ENCODE data around the gene TRAP1.
"Not testable (repeated sequence)": the region's sequence is repeated elsewhere in the genome, so short reads cannot be mapped to it uniquely, and the experiment has no call there.

TRAP1 gene

DNA sequence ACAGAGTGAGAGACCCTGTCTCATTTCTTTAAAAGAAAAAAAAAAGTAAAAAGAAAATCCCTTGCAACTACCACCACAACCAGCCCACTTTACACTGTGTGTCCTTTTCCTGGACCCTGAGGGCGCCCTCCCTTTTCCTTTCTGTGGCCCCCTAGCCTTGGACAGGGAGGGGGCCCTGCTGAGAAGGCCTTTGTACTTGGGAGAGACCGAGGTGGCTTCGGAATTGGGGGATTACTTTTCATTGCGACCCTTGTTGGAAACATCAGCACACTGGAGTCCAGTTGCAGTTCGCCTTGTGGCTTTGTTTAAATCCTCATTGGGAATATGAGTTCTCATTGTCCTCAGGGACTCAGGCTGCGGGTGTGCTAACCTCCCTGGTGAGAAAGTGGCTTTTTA lies 72.2 kb downstream of the TRAP1 start:
- DNase-seq = no peak

DNA sequence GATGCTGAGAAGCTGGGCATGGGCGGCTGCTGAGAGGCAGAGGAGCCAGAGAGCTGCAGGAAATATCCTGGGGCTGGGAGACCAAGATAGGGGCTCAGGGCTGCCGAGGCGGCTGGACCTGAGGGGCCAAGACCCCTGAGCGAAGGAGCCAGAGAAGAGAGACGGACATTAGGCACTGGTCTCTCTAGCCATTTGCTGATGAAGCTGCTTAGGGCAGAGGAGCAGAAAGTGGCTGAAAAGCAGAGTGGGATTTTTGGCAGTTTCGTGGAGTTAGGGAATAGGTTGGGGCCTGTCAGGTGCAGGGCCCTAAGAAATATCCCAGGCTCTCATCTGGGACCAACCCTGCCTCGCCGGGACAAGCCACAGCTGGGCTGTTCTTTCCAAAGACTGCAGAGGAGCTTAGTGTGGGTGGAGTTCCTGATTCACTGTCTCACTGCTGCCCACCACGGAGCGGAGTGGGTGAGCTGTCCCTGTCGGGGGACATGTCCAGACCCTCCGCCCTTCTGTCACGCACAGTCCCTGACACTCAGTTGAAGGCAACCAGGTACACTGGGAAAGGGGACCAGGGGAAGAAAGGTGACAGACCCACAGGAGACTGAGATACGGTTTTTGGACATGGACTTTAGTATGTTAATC lies 74.1 kb downstream of the TRAP1 start:
- no peak for DNase-seq

DNA sequence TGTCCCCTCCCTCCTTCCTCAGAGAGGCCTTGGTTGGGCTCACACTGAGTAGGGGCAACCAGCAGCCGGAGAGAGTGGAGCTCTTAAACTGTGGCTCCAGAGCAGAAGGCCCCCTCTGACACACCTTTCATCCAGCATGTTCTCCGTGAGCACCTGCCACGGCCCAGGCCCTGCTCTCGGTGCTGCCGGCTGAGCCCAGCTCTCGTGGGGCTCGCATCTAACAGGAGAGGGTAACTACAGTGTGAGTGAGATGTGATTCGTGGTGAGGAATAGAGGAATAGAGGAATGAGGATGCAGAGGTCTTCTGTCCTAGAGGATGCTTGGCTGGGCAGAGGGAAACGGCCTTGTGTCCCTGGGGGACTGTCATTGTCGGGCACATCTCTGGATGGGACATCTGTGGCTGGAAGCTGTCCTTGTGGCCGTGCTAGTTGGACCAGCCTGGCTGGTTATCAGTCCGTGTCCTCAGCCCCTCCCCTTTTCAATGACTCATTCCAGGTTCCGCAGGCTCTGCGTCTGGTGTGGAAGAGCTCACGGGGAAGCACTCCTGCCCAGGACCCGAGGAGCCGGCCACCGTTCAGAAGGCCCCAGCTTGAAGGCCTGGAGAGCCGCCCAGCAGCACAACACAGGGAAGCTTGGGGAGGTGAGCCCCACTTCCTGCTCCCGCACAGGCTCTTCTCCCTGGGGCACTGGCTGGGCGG lies 74.8 kb downstream of the TRAP1 start:
- DNase-seq = no peak

DNA sequence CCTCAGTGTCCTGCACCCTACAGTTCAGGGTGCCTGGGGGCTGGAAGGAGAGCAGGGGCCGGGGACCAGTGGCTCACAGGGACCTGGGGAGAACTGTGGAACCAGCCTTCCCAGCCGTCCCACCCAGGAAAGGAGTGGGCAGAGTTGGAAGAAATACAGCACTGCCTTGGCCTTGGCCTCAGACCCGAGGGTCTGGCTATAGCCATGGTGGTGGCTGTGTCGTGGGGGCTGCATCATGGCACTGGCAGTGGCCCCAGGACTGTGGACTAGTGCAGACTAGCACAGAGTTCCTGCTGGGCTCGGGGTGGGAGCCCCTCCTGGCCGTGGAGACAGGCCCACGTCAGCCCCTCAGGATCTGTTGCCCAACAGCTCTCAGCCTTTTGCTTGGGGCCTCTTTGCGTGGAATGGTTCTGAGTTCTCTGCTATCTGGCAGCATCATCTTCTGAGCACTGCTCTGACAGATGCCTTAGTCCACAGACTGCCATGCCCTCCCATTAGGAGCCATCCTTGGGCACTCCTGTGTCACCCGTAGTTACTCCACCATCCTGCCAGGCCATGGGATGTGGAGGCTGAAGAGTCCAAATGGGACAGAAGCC lies 75.4 kb downstream of the TRAP1 start:
- no peak for DNase-seq

DNA sequence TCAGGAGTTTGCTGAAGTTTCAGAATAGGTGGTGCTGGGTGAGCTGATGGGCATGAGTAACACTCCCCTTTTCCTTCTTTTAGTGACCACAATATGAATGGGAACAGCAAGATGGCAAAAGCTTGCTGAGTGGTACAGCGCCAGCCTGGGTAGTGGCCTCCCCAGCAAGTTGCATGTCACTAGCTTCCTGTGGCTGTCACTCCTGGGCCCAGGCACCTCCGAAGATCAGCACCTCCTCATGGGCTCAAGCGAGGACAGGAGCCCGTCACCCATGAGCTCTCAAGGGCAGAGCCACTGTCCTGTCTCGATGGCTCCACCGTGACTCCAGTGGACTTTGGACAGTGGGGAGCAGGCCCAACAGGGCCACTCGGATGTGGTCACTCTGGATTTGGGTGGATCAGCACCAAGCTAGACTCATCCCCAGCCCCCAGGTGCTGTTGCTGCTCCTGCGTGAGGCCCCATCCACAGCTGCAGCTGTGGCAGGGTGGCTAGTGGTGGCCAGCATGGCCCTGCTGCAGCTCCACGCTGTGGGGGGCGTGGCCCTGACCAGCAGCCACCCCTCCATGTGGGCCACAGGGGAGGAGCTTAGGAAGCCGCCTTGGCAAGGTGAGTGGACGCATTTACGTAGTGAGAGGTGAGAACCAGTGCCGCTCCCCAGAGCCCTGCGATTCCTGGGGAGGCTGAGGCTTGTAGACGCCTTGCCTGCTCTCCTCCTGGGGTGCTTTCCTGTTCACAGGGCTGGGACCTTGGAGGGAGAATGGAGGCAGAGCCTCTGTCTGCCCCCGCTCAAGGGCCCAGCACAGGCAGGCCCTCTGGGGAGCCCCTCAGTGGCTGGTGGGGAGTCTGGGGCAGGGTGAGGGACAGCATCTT lies 76.5 kb downstream of the TRAP1 start:
- no peak for DNase-seq

DNA sequence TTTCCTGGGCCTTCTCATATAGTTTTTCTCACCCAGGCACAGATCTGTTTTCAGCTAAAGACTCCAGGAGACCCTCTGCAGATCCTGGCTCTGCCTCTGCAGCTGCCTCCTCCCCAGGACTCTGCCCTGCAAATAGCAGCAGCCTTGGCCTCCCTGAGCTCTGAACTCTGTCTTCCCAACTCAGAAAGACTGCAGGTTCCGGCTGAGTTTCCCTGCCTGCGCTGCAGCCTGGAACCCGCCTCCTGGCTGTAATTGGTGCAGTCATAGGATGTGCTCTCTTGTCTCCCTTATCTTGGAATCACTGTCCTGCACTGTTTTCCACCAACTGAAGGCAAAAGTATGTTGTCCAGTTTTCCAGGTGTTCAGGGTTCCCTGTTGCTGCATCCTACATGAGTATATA lies 77.1 kb downstream of the TRAP1 start:
- DNase-seq = no peak

DNA sequence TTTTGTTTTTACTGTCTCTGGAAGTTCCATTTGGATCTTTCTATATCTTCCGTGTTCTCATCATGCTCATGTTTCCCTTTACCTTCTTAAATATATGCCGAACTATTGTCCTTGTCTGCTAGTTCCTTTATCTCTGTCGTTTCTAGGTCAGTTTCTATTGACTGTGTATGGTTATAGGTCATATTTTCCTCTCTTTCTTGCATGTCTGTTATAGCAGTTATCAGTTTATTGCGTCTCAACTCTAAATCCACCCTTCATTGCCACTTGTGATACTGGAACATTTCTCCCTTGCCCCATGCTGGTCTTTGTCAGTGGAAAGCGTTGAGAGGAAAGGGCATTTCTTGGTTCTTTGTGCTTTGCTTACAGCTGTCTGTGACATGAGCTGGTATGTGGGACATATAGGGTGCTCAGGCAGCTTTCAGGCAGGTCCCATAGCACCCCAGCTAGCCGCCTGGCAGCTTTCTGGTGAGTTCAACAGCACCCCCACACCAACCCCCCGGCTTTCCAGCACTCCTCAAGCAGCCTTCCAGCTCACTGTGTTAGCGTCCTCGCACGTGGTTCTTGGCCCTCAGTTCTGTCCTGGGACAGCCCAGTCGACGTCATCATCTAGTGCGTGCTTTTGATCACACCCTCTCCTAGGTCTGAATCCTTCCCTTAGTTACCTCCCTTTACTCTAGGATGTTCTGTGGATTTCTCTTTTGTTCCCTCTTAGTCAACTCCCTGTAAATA lies 78.2 kb downstream of the TRAP1 start:
- no peak for DNase-seq

DNA sequence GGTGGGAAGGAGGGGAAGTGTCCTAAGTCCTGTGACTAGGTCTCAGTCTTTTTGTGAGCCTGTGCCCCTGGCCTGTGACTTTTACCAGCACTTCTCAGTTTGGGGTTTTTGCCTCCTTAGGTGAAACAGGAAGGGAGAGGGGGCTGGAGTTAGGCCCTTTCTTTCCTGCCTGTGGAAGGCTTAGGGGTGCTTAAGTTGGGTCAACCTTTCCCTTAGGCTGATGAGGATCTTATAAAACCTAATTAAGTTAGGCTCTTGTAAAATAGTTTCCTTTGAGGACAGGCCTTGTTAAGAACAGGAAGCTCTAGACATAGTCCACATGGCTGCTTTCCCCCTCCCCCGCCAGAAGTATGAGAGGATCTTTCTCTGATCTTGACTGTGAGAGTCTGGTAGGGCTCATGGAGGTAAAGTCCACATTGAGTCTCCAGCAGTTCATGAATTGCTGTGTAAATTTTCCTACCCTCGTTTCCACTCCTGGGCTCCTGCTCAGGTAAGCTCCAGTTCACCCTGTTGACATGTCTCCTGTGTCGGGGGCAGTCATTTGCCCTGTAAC lies 79.9 kb downstream of the TRAP1 start:
- no peak for DNase-seq

DNA sequence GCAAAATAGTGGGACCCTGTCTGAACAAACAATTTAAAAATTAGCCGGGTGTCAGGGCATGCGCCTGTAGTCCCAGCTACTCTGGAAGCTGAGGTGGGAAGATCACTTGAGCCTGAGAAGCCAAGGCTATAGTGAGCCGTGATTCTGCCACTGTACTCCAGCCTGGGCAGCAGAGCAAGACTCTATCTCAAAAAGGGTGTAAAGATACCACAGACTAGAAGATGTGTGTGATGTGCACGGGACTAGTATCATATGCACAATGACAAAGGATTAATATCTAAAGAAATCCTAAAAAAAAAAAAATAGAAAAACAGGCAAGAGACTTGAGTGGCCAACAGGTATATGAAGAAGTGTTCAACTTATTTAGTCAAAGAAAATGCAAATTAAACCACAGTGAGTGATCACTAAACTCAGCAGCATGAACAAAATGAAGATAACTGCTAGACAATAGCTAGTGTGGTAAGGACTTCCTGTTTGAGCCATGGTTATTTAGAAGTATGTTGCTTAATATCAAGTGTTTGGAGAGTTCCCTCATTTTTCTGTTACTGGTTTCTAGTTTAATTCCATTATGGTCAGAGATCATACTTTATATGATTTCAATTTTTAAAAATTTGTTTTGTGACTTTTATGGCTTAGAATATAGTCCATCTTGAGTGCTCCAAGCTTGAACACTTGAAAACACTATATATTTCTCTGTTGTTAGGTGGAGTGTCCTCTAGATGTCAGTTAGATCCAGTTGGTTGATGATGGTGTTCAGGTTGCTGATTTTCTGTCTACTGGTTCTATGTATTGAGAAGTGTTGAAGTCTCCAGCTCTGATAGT lies 91.2 kb downstream of the TRAP1 start:
- no peak for DNase-seq

DNA sequence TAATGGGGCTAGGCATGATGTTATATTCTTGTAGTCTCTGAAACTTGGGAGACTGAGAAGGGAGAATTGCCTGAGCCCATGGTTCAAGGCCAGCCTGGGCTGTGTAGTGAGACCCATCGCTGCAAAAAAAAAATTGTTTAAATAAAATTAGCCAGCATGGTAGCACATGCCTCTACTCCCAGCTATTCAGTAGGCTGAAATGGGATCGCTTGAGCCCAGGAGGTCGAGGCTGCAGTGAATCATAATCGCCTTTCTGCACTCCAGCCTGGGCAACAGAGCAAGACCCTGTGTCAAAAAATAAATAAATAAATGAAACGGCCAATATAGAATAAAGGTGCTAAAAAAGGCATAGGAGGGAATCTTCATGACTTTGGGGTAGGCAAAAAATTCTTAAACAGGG lies 92.0 kb downstream of the TRAP1 start:
- DNase-seq = no peak

DNA sequence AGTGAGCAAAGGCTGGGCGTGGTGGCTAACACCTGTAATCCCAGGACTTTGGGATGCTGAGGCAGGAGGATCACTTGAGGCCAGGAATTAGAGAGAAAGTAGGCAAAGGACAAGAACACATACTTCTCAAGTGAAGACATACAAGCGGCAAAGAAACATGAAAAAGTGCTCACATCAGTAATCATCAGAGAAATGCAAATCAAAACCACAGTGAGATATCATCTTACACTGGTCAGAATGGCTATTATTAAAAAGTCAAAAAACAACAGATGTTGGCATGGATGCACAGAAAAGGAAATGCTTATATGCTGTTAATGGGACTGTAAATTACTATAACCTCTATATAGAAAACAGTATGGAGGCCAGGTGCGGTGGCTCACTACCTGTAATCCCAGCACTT lies 93.7 kb downstream of the TRAP1 start:
- no peak for DNase-seq

DNA sequence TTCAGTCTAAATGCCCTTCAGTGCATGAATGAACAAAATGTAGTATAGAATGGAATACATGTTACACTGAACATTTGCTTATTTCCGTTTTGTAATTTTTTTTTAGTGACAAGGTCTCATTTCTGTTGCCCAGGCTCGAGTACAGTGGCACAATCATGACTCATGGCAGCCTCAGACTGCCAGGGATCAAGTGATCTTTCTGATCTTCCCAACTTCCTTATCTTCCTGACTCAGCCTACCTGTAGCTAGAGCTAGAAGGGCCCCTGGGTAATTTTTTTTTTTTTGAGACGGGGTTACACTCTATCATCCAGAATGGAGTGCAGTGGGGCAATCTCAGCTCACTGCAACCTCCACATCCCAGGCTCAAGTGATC lies 98.6 kb downstream of the TRAP1 start:
- no peak for DNase-seq

DNA sequence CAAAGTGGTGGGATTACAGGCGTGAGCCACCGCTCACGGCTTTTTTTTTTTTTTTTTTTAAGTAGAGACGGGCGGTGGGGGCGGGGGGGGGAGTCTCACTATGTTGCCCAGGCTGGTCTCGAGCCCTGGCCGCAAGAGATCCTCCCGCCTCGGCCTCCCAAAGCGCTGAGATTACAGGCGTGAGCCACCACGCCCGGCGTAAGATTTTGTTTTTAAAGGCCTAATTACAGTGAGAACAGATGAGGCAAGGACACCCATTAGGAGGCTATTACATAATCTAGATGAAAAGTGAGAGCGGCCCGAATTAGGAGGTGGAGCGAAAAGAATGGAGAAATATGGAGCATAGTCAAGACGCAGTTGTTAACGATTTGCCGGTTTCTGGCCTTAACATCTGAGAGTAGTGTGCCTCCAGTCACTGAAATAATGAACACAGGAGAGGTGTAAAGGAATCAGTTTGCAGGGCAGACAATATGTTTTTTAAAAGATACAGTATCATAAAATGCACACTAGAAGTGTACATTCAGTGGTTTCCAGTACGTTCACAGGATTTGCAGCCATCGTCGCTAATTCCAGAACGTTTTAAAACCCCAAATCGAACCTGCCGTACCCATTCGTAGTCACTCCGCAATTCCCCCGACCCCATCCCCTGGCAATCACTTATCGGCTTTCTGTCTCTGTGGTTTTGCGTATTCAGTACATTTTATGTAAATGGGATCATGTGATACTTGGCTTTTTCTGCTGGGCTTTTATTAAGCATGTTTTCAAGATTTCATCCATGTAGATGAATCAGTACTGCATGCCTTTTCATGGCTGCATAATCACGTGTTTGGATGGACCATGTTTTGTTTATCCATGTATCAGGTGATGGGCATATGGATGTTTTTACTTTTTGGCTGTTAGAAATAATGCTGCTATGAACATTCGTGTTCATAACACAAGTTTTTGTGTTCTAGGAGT lies 104.5 kb downstream of the TRAP1 start:
- DNase-seq = no peak

DNA sequence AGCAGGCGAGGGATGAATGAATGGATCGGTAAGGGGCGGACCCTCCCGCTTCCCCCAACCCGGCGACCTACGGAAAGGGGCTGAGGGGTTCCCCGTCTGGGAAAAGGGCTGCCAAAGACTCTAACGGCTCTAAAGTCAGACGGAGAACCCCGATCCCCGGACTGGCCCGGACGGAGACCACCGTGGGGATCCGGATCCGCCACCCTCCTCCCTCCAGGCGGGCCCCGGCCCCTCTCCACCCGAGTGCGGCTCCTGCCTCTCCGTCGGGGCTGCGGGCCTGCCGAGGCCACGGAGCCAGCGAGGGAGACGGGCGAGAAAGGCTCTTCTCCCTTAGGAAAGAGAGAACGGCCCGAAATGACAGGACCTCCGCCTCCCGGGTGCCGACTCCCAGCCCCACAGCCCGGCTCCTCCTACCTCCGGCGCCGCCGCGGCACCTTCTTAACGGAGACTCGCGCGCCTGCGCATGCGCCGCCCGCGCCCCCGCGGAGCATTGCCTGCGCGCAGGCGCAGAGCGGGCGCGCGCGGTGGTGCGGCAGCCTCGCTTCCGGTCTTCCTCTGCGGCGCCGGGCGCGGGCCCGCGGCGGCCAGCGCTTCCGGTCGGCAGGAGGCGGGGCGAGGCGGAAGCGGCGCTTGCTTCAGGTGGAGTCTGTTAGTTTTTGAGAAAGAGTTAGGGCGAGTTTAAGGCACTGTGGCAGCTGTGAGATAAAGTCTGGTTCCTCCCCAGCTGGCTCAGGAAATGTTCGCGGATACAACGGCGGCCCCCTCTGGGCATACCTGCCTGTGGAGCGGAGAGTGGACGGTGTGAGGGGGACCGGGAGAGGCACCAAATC lies 106.0 kb downstream of the TRAP1 start, which contains the start of gene SLX4:
TSS of gene SLX4 (minus strand) at position 461 of the 830 bp plus-strand sequence. CDS start 2,642 bp downstream, outside the sequence.
- DNase-seq = peak; percentile 87 to 90

DNA sequence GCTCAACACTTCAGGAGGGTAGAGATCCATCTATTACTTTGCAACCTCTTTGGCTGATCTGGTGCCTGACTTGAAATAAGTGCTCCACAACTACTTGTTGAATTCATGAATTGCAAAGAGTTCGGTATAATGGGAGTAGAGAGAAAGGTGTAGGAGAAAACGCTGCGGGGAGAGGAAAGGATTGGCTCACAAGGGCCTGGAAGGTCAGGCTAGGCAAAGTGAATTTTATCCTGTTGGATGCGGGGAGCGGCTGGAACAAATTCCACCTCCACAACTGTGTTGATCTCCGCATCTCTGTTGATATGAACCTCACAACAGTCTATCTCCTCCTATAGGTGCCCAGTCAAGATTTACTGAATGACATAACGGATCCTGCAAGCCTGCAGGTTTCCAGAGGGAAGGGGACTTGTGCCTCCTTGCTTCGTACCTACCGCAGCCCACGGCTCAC lies 106.6 kb downstream of the TRAP1 start:
- no peak for DNase-seq

DNA sequence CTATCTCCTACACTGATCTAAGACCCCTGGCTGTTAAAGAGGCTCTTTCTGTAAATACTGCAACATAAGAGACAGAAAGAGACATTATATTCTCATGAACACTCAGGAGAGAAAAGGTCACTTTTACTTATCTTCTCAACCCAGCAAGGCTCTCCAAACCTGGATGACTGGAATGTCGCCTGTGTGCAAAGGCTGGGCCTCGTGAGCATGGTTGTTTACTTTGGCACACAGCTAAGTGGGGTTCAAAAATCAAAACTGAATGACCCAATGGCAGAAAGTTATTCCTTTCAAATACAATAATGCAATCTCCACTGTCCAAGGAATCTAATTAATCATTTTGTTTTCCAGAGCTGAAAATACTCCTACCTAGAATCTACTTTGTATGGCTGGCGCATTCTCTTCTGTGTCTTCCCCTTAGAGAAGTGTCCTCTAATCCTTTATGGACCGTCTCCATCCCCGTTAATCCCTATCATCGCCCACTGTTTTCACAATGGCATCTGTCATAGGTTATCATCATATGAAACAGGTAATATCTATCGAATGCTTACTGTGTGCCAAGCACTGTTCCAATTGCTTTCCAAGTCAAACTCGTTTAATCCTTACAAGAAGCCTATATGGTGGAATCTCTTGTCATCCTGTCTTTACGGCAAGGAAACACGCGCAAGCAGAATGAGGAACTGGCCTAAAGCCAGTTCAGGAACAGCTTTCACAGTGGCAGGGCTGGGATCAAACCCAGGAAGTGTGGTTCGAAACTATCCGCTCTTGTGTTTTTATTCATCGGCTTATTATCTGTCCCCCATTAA lies 107.2 kb downstream of the TRAP1 start:
- no peak for DNase-seq

DNA sequence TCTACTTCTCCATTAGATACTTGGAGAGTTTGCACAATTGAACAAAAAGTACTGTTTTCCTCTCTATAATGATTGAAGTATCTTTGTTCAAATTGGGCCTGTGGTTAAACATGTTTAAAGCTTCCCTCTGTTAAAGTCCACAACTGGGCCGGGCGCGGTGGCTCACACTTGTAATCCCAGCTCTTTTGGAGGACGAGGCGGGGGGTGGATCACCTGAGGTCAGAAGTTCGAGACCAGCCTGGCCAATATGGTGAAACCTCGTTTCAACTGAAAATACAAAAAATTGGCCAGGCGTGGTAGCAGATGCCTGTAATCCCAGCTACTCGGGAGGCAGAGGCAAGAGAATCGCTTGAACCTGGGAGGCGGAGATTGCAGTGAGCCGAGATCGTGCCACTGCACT lies 108.3 kb downstream of the TRAP1 start:
- DNase-seq = not testable (repeated sequence)

DNA sequence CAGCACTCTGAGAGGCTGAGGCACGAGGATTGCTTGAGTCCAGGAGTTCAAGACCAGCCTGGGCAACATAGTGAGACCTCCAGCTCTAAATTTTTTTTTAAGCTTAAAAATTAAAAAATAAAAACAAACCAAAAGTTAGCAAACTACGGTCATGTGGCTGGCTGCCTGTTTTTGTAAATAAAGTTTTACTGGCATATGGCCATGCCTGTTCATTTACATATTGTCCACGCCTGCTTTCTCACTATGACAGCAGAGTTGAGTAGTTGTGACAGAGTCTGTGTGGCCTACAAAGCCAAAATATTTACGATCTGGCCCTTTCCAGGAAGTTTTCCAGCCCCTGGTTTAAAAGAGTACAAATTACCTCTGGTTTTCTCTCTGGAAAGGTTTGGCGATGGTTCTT lies 109.3 kb downstream of the TRAP1 start:
- DNase-seq = no peak
